Mononuclear cell (primary cell): ENCODE results near the gene MATR3. TPM values are rescaled to one million over a fixed set of nuclear protein-coding genes. Genes with fewer than 3 reads are reported as not detected.
"Not testable (repeated sequence)": the region's sequence is repeated elsewhere in the genome, so short reads cannot be mapped to it uniquely, and the experiment has no call there.

ENCODE experiments used
- H3K27me3 ChIP-seq: 2 replicates; pipeline ENCODE4 v1.6.0; 2011; ENCODE audit warnings: low read length, control low read depth; ENCODE audit not compliant: insufficient read depth
- H3K4me1 ChIP-seq: 2 replicates; pipeline ENCODE4 v1.5.1; 2011; ENCODE audit warnings: mild to moderate bottlenecking, low read length, control low read depth; ENCODE audit not compliant: insufficient read depth
- H3K4me3 ChIP-seq: 2 replicates; pipeline ENCODE4 v1.5.1; 2011; ENCODE audit warnings: mild to moderate bottlenecking, low read length, moderate library complexity
- H3K9me3 ChIP-seq: 2 replicates; pipeline ENCODE4 v1.5.1; 2011; ENCODE audit warnings: low read depth, mild to moderate bottlenecking, control low read depth, low read length
- total RNA-seq: library from RNA; depleted of rRNA; stranded (reverse); fragments of >200 nt; gene quantifications from one replicate; pipeline ENCODE4 v1.2.3, GENCODE V29; 2012

Gene MATR3
- total RNA-seq, 1 donor = 691 TPM

- H3K4me3 ChIP-seq = no peak overlapping the region
- no peaks in the 10 kb centered on the region for H3K27me3 ChIP-seq
- peaks cover 44% of the 10 kb centered on the region for H3K4me1 ChIP-seq
- H3K9me3 ChIP-seq = no peaks in the 10 kb centered on the region
Observed at GRCh38 chr5:139343476-139343875, 49.9 kb downstream of the MATR3 start.

GRCh38 chr5:139344177-139344576 is 50.6 kb downstream of the MATR3 start:
- no peaks in the 10 kb centered on the region for H3K9me3 ChIP-seq
- H3K4me3 ChIP-seq = no peak overlapping the region
- no peaks in the 10 kb centered on the region for H3K27me3 ChIP-seq
- H3K4me1 ChIP-seq = peaks cover 44% of the 10 kb centered on the region

GRCh38 chr5:139345442-139345841 is 51.9 kb downstream of the MATR3 start:
- not testable (repeated sequence) for H3K9me3 ChIP-seq, H3K4me3 ChIP-seq
- H3K4me1 ChIP-seq = peaks cover 44% of the 10 kb centered on the region

GRCh38 chr5:139347863-139348262 is 54.3 kb downstream of the MATR3 start:
- peaks cover 28% of the 10 kb centered on the region for H3K4me1 ChIP-seq
- H3K4me3 ChIP-seq, H3K9me3 ChIP-seq, H3K27me3 ChIP-seq: not testable (repeated sequence)

More at GRCh38 chr5:139345442-139345841, 51.9 kb downstream of the MATR3 start:
- H3K27me3 ChIP-seq = not testable (repeated sequence)

- no peaks in the 10 kb centered on the region for H3K4me1 ChIP-seq
- H3K27me3 ChIP-seq = no peaks in the 10 kb centered on the region
Observed at GRCh38 chr5:139354186-139354585, 60.6 kb downstream of the MATR3 start.

GRCh38 chr5:139355900-139356299 is 62.4 kb downstream of the MATR3 start:
- H3K9me3 ChIP-seq, H3K4me1 ChIP-seq, H3K27me3 ChIP-seq, H3K4me3 ChIP-seq: not testable (repeated sequence)

More at GRCh38 chr5:139354186-139354585, 60.6 kb downstream of the MATR3 start:
- H3K4me3 ChIP-seq = no peak overlapping the region
- H3K9me3 ChIP-seq = no peaks in the 10 kb centered on the region

GRCh38 chr5:139358064-139358463 is 64.5 kb downstream of the MATR3 start:
- H3K9me3 ChIP-seq = no peaks in the 10 kb centered on the region
- H3K27me3 ChIP-seq = no peaks in the 10 kb centered on the region
- H3K4me1 ChIP-seq = no peaks in the 10 kb centered on the region

GRCh38 chr5:139360384-139360783 is 66.8 kb downstream of the MATR3 start:
- Histone ChIP-seq H3K4me3 (no peak overlapping the region), H3K4me1 (no peaks in the 10 kb centered on the region), H3K27me3 (no peaks in the 10 kb centered on the region), H3K9me3 (no peaks in the 10 kb centered on the region)

More at GRCh38 chr5:139358064-139358463, 64.5 kb downstream of the MATR3 start:
- H3K4me3 ChIP-seq = no peak overlapping the region

- no peaks in the 10 kb centered on the region for H3K9me3 ChIP-seq
Observed at GRCh38 chr5:139361835-139362429, 68.4 kb downstream of the MATR3 start.

GRCh38 chr5:139363937-139364336 is 70.4 kb downstream of the MATR3 start:
- no peaks in the 10 kb centered on the region for H3K9me3 ChIP-seq
- H3K27me3 ChIP-seq = no peaks in the 10 kb centered on the region
- no peaks in the 10 kb centered on the region for H3K4me1 ChIP-seq
- H3K4me3 ChIP-seq = no peak overlapping the region

More at GRCh38 chr5:139361835-139362429, 68.4 kb downstream of the MATR3 start:
- H3K4me3 ChIP-seq = no peak overlapping the region
- H3K27me3 ChIP-seq = no peaks in the 10 kb centered on the region
- H3K4me1 ChIP-seq = no peaks in the 10 kb centered on the region

GRCh38 chr5:139364466-139364865 is 70.9 kb downstream of the MATR3 start:
- Histone ChIP-seq H3K27me3 (no peaks in the 10 kb centered on the region), H3K4me1 (no peaks in the 10 kb centered on the region), H3K4me3 (no peak overlapping the region), H3K9me3 (no peaks in the 10 kb centered on the region)

GRCh38 chr5:139368613-139369012 is 75.1 kb downstream of the MATR3 start:
- H3K27me3 ChIP-seq = no peaks in the 10 kb centered on the region
- H3K4me3 ChIP-seq = no peak overlapping the region
- no peaks in the 10 kb centered on the region for H3K9me3 ChIP-seq
- no peaks in the 10 kb centered on the region for H3K4me1 ChIP-seq

- Histone ChIP-seq H3K4me3 (no peak overlapping the region), H3K9me3 (no peaks in the 10 kb centered on the region), H3K4me1 (no peaks in the 10 kb centered on the region), H3K27me3 (no peaks in the 10 kb centered on the region)
Observed at GRCh38 chr5:139369181-139369580, 75.6 kb downstream of the MATR3 start.

- Histone ChIP-seq H3K4me1 (no peaks in the 10 kb centered on the region), H3K4me3 (no peak overlapping the region), H3K9me3 (no peaks in the 10 kb centered on the region), H3K27me3 (no peaks in the 10 kb centered on the region)
Observed at GRCh38 chr5:139371482-139372435, 78.2 kb downstream of the MATR3 start.

- H3K27me3 ChIP-seq = no peaks in the 10 kb centered on the region
- no peaks in the 10 kb centered on the region for H3K9me3 ChIP-seq
- no peak overlapping the region for H3K4me3 ChIP-seq
- no peaks in the 10 kb centered on the region for H3K4me1 ChIP-seq
Observed at GRCh38 chr5:139374909-139375308, 81.4 kb downstream of the MATR3 start.
